DOHH2 (cell line): ENCODE measurements around the gene PML.

ENCODE experiments used
- CTCF ChIP-seq: fragments of 200-600 bp; sonication (generic); IDR thresholded peaks from one replicate; pipeline ENCODE4 v1.5.1; 2014; ENCODE audit warnings: antibody characterized with exemption, mild to moderate bottlenecking, low read depth, low read length; ENCODE audit not compliant: poor library complexity, severe bottlenecking
- EZH2phosphoT487 ChIP-seq: fragments of 200-600 bp; sonication (generic); IDR thresholded peaks from 2 replicates; pipeline ENCODE4 v1.6.1; 2017; ENCODE audit warnings: borderline replicate concordance, mild to moderate bottlenecking, antibody characterized with exemption, low read length, moderate library complexity, mixed read lengths

DNA sequence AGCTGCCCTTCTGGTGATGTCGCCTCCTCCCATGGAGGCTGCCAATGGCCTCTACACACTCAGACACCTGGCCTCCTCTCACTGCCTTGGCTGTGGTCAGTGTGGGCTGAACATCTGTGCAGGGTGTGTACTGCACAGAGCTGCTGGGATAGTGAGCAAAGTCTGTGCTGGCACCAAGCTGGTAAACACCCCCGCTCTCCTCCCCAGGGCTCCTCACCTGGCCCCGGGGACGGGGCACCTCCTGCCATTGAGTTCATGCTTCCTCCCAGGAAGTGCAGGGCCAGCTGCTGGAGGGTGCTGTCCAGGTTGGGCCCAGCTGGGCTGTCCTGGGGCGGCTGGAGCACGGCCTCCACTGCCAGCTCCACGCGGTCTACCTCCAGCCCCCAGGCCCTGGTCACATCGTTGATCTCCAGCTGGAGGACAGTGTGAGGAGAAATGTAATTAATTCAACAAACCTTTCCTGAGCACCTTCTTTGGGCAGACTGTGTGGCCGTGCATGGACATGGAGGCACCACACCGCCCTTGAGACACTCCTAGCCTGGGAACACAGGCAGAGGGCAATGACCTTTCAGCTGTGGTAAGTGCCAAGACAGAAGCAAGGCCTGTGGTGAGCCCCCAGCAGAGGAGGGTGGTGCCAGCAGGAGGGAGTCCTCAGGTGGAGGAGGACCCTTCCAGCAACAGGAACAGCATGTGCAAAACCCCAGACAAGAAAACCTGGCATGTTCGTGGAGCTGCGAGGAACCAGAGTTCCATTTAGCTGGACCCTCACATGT is 9.2 kb upstream of the PML start:
- TF ChIP-seq CTCF (no peak), EZH2phosphoT487 (no peak)
